ENCODE measurements around the gene LSM4.

LSM4 gene

DNA sequence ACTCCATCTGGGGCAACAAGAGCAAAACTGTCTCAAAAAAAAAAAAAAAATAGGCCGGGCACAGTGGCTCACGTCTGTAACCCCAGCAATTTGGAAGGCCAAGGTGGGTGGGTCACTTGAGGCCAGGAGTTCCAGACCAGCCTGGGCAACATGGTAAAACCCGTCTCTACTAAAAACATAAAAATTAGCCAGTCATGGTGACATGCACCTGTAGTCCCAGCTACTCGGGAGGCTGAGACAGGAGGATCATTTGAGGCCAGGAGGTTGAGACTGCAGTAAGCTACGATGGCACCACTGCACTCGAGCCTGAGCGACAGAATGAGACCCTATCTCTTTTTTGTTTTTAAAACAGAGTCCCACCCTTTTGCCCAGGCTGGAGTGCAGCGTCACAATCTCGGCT, 52.5 kb downstream of the LSM4 start:
- DNase-seq, result no peak

DNA sequence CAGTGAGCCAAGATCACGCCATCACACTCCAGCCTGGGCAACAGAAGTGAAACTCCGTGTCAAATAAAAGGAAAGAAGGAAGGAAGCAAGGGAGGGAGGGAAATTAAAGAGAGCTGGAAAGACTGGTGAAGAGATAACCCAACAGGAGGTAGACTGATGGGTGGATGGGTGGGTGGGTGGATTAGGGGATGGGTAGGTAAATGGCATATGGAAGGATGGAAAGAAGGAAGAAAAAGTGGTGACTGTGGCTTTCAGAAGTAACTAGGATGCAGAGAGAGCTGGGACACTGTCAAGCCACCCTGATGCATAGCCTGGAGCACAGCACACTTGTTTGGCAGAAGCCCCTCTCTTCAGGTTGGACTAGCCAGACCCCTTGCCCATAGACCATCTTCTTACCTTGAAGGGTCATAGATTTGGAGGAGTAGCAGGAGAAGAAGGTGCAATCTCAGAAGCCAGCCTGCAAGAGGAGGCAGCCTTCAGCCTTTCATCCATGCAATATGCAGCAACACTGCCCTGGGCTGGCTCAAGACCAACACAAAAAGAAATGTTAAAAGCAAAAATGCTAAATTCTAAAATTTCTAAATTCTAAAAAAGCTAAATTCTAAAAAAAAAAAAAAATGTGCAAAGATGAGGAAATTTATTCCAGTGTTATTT, 53.7 kb downstream of the LSM4 start:
- DNase-seq, result no peak

DNA sequence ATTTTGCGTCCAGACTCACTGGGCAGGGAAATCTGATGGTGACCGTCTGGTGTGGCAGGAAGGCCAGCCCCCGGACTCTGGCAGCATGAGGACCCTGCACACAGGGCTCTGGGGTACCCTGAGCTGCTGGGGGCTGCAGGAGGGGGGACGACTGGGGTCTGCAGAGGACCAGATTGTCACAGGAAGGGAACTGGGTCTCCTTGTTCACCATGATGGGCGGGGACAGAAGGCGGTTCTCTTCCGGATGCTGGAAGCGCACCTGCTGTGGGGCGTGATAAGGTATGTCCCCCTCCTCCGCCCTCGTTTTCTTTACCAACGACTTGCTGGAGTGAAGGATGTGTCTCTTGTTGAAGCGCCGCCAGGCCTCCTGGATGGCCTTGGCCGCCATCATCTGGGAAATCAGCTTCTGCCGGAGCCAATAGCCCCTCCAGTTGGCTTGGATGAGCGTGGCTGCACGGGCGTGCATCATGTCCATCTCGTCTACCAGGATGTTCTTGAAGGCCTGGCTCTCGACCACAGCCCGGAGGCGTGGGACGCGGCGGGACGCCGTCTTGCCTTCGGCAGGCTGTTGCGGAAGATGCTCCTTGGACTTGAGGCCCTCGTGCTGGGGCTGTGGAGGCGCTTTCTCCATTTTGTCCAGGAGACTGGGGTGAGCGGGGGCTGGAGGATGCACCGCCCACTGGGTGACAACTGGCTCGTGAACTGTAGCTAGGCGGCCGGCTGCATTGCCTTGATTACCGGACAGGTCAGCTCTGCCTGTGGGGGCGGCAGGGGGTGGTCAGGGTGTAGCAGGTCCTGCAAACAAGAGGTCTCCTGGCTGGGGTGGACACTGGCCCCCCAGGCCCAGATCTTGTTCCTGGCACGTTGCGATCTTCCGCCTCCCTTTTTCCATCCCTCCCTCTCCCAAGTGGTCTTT, 55.8 kb downstream of the LSM4 start:
- no peak for DNase-seq

DNA sequence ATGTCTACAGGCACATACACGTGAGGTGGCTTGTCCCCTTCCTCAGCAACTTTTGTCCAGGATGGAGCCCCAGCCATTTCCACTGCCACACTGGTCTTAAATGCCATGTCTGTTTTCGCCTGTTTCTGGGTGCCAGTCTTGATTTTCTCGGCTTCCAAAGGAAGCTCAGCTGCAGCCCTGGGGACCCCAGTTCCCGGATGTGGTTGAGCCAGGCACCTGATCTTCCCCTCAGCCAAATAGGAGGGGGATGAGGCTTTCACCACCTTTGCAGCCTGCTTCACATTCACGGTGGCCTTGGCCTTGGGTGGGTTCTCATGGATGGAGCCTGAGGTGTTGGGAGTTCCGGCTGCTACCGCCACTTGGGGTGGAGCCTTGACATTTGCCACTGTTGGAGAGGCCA, 57.3 kb downstream of the LSM4 start:
- DNase-seq, result no peak

- no peak for DNase-seq
These were observed 57.8 kb downstream of the LSM4 start for GRCh38 chr19:18264971-18265540.

GRCh38 chr19:18264137-18264854, 58.6 kb downstream of the LSM4 start:
- DNase-seq, result no peak

DNA sequence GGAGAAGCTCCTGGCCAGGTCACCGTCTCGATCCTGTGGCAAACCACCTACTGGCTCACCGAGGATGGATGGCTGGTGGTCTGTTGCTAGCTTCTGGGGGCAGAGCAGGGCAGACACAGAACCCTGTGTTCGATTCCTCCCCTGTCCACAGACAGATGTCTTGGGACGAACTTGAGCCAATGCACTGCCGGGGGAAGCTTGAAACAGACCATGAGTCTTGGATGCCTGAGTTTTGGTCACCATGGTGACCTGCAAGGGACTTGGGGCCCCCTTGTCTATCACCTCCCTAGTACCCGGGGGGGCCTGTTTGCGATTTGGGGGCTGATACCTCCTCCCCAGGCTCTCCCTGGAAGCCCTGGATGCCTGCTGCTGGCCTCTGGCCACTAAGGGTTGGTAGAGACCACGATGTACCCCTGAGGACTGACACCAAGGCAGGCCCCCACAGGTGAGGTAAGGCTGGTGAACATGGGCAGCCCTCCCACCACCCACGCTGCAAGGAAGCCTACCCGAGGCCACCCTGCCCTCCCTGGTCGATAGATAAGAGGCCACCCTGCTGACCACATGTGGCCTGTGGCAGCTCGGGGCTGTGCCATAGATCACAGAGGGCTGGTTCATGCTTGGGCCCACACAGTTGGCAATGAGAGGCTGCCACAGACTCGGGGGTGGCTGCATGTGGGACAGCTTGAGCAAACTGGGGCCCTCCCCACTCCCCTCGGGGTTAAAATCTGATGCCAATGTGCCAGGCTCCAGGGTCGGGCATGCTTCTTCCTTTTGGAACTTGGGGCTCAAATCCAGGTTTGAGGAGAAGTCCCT, 59.3 kb downstream of the LSM4 start:
- DNase-seq, result no peak

- no peak for DNase-seq
These were observed 60.0 kb downstream of the LSM4 start for GRCh38 chr19:18262917-18263316.

DNA sequence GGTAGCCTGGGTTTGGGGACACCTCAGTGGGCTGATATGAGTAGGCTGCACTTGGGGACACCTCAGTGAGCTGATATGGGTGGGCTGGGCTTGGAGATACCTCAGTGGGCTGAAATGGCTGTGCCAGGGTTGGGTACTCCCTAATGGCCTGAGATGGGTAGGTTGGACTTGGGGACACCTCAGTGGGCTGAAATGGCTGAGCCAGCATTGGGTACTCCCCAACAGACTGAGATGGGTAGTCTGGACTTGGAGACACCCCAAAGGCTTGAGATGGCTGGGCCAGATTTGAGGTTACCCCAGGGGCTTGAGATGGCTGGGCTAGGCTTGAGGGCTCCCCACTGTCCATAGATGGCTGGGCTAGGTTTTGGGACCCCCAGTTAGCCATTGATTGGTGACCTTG, 60.7 kb downstream of the LSM4 start:
- DNase-seq, result no peak

GRCh38 chr19:18261474-18261873, 61.4 kb downstream of the LSM4 start:
- DNase-seq, result no peak

DNA sequence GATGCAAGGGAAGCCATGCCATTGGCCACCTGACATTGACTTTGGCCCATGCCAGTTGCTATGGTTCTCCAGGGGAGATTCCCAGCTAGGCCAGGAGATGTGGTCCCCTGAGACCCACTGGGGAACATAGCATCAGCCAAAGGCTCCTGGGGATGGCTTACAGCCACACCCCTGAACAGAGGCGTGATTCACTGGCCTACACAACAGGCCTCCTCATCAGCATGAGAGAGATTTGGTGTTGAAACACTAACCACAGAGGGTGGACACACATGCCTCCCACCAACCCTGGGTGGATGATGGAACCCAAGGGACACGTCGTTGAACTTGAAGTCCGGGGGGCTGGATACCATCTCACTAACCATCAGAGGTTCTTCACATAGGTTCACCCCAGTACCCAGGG, 63.0 kb downstream of the LSM4 start:
- DNase-seq, result no peak

DNA sequence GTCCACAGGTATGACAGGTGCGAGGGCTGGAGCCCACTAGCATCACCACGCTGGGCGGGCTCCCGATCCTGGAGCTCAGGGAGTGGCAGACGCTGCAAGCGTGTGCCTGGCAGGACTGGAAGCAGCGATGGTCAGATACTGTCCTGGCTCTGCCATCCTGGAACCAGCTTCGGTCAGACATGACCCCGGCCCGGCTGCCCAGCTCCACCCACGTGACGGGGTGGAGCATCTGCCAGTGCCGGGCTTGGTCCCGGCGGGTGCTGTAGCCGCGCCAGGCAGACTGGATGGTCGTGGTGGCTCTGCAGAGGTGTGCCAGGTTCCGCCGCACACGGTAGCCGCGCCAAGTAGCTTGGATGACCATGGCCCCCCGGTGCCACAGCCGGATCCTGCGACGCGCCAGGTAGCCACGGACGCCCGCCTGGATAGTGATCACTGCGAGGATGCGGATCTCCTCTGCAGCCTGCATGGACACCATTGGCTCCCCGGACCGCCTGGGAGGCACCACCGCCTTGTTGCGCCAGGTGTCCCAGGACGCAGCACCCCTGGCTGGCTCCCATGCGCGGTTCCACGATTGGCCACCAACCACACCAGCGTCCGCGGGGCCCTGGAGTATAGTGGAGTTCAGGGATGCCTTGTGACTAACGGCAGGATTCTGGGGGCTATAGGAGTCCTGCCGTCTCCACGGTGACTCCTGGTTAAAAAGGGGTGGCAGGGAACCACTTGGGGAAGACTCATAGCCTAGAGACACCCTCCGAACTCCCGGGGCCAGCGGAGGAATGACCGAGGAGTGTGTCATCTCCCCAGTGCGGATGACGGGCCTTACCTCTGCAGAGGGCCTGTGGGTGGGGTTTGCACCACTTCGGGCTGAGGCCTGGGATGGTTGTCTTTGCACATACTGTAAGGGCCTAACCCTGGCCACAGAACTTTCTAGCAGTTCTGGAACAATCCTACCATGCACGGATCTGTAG, 65.1 kb downstream of the LSM4 start:
- no peak for DNase-seq
